Progenitor cell of endocrine pancreas (in vitro differentiated cells): ENCODE results near the gene CCND1. TPM values are rescaled to one million over a fixed set of nuclear protein-coding genes. Genes with fewer than 3 reads are reported as not detected.

Source experiments
- DNase-seq: peaks from one replicate; pipeline ENCODE4 v3.0.0; 2021; ENCODE audit warnings: low spot score; ENCODE audit not compliant: unreplicated experiment
- H3K27ac Mint-ChIP-seq: 2 replicates; pipeline ENCODE4 v1.8.0; 2021; ENCODE audit warnings: mild to moderate bottlenecking, moderate library complexity, mixed read lengths
- H3K27me3 Mint-ChIP-seq: 2 replicates; pipeline ENCODE4 v1.8.0; 2021; ENCODE audit warnings: mixed read lengths
- H3K36me3 Mint-ChIP-seq: 2 replicates; pipeline ENCODE4 v1.8.0; 2022; ENCODE audit warnings: mixed read lengths; ENCODE audit not compliant: insufficient read depth
- H3K4me1 Mint-ChIP-seq: 2 replicates; pipeline ENCODE4 v1.8.0; 2021; ENCODE audit warnings: low read depth, mixed read lengths
- H3K4me3 Mint-ChIP-seq: 2 replicates; pipeline ENCODE4 v1.8.0; 2021; ENCODE audit warnings: low read depth, mild to moderate bottlenecking, moderate library complexity, mixed read lengths
- H3K9me3 Mint-ChIP-seq: 2 replicates; pipeline ENCODE4 v1.8.0; 2021; ENCODE audit warnings: low read depth, mixed read lengths
- CTCF ChIP-seq: fragments of 200-600 bp; sonication (generic); IDR thresholded peaks from one replicate; pipeline ENCODE4 v1.5.0; 2021; ENCODE audit warnings: antibody characterized with exemption, mild to moderate bottlenecking; ENCODE audit not compliant: unreplicated experiment
- total RNA-seq: library from RNA; stranded (reverse); gene quantifications from 2 replicates; pipeline ENCODE4 v1.2.1, GENCODE V29; 2021

CCND1 gene
- total RNA-seq, 1 donor from 2014 or later, result 437 TPM

GRCh38 chr11:69635195-69635594, 5.8 kb upstream of the CCND1 start:
- no peak for TF ChIP-seq CTCF
- Mint-ChIP-seq H3K4me3 (no peak overlapping the region), H3K27ac (no peak overlapping the region), H3K9me3 (no peaks in the 10 kb centered on the region), H3K27me3 (peaks cover 6% of the 10 kb centered on the region), H3K4me1 (peaks cover 18% of the 10 kb centered on the region), H3K36me3 (no peaks in the 10 kb centered on the region)
- DNase-seq, result no peak

- Mint-ChIP-seq H3K9me3 (no peaks in the 10 kb centered on the region), H3K4me1 (peaks cover 23% of the 10 kb centered on the region), H3K27ac (peak overlapping the region; percentile 86), H3K4me3 (peak overlapping the region; percentile 68), H3K36me3 (no peaks in the 10 kb centered on the region), H3K27me3 (peaks cover 6% of the 10 kb centered on the region)
- no peak for TF ChIP-seq CTCF
- no peak for DNase-seq
Observed at GRCh38 chr11:69635804-69636511, 5.0 kb upstream of the CCND1 start.

- Mint-ChIP-seq H3K9me3 (no peaks in the 10 kb centered on the region), H3K27me3 (peaks cover 6% of the 10 kb centered on the region), H3K4me3 (peak overlapping the region; percentile 68), H3K27ac (peak overlapping the region; percentile 86), H3K36me3 (no peaks in the 10 kb centered on the region), H3K4me1 (peaks cover 23% of the 10 kb centered on the region)
- TF ChIP-seq CTCF, result no peak
- peak; percentile 71 for DNase-seq
Observed at GRCh38 chr11:69636512-69637197, 4.3 kb upstream of the CCND1 start.

- Mint-ChIP-seq H3K27me3 (peaks cover 6% of the 10 kb centered on the region), H3K27ac (peak overlapping the region; percentile 99), H3K4me3 (peak overlapping the region; percentile 77), H3K36me3 (no peaks in the 10 kb centered on the region), H3K9me3 (no peaks in the 10 kb centered on the region), H3K4me1 (peaks cover 23% of the 10 kb centered on the region)
- no peak for TF ChIP-seq CTCF
- no peak for DNase-seq
Observed at GRCh38 chr11:69637198-69637940, 3.6 kb upstream of the CCND1 start.
